RWPE2 (cell line): Measurements from ENCODE around the gene RANBP1.

Experiments used
- ATAC-seq: fragments of 200-7000 bp; cut with Tn5 transposase; 3 replicates; pipeline ENCODE4 v1.9.1; 2021; ENCODE audit warnings: low read depth
- DNase-seq: peaks from one replicate; pipeline ENCODE4 v3.0.0-alpha.2; 2020; ENCODE audit warnings: low spot score
- H3K27ac ChIP-seq: fragments of 450-650 bp; 2 replicates; pipeline ENCODE4 v1.5.1; 2017; ENCODE audit warnings: mild to moderate bottlenecking; ENCODE audit not compliant: poor library complexity, severe bottlenecking
- H3K27me3 ChIP-seq: fragments of 250-450 bp; sonication (Bioruptor Pico); 2 replicates; pipeline ENCODE4 v1.5.1; 2021; ENCODE audit warnings: mild to moderate bottlenecking, moderate library complexity; ENCODE audit not compliant: insufficient read depth, poor library complexity, severe bottlenecking
- H3K36me3 ChIP-seq: fragments of 250-450 bp; sonication (Bioruptor Pico); 2 replicates; pipeline ENCODE4 v1.5.1; 2020; ENCODE audit warnings: low read depth, mild to moderate bottlenecking, moderate library complexity
- H3K4me1 ChIP-seq: fragments of 250-450 bp; sonication (Bioruptor Pico); 2 replicates; pipeline ENCODE4 v1.5.1; 2021; ENCODE audit warnings: mild to moderate bottlenecking, moderate library complexity; ENCODE audit not compliant: insufficient read depth, poor library complexity, severe bottlenecking
- H3K4me3 ChIP-seq: fragments of 250-450 bp; sonication (Bioruptor Pico); 2 replicates; pipeline ENCODE4 v1.5.1; 2021; ENCODE audit warnings: mild to moderate bottlenecking, moderate library complexity; ENCODE audit not compliant: severe bottlenecking
- H3K9me3 ChIP-seq: fragments of 250-450 bp; sonication (Bioruptor Pico); 2 replicates; pipeline ENCODE4 v1.5.1; 2021; ENCODE audit warnings: mild to moderate bottlenecking, moderate library complexity; ENCODE audit not compliant: severe bottlenecking
- CTCF ChIP-seq: fragments of 450-650 bp; IDR thresholded peaks from one replicate; pipeline ENCODE4 v1.5.1; 2017; ENCODE audit warnings: mild to moderate bottlenecking, moderate library complexity; ENCODE audit not compliant: poor library complexity, severe bottlenecking

The RANBP1 gene

GRCh38 chr22:20080776-20081654, 34.9 kb upstream of the RANBP1 start:
- H3K27ac ChIP-seq, result peak overlapping the region; percentile 88
- peak; percentile 28 for ATAC-seq
- TF ChIP-seq CTCF, result no peak
- DNase-seq, result no peak
- peaks cover 4% of the 10 kb centered on the region for H3K9me3 ChIP-seq
- H3K27me3 ChIP-seq, result no peaks in the 10 kb centered on the region
- peak overlapping the region; percentile 100 for H3K4me3 ChIP-seq
- H3K36me3 ChIP-seq, result peaks cover 45% of the 10 kb centered on the region
- H3K4me1 ChIP-seq, result peaks cover 3% of the 10 kb centered on the region

- peaks cover 4% of the 10 kb centered on the region for H3K9me3 ChIP-seq
- DNase-seq, result no peak
- H3K4me1 ChIP-seq, result peaks cover 3% of the 10 kb centered on the region
- no peak for TF ChIP-seq CTCF
- peaks cover 68% of the 10 kb centered on the region for H3K36me3 ChIP-seq
- ATAC-seq, result no peak
- H3K4me3 ChIP-seq, result no peak overlapping the region
- H3K27ac ChIP-seq, result no peak overlapping the region
- no peaks in the 10 kb centered on the region for H3K27me3 ChIP-seq
Measured at GRCh38 chr22:20083157-20083890, 32.6 kb upstream of the RANBP1 start.

GRCh38 chr22:20083891-20084546, 31.9 kb upstream of the RANBP1 start:
- DNase-seq (no peak), ATAC-seq (no peak)
- Histone ChIP-seq H3K27ac (no peak overlapping the region), H3K27me3 (no peaks in the 10 kb centered on the region), H3K4me3 (no peak overlapping the region), H3K9me3 (peaks cover 4% of the 10 kb centered on the region), H3K4me1 (peaks cover 3% of the 10 kb centered on the region), H3K36me3 (peaks cover 75% of the 10 kb centered on the region)
- no peak for TF ChIP-seq CTCF

- Histone ChIP-seq H3K36me3 (peaks cover 83% of the 10 kb centered on the region), H3K4me1 (peaks cover 3% of the 10 kb centered on the region), H3K9me3 (peaks cover 4% of the 10 kb centered on the region), H3K4me3 (no peak overlapping the region), H3K27ac (no peak overlapping the region), H3K27me3 (no peaks in the 10 kb centered on the region)
- ATAC-seq (no peak), DNase-seq (no peak)
- TF ChIP-seq CTCF, result peak; percentile 43
Measured at GRCh38 chr22:20084547-20085413, 31.1 kb upstream of the RANBP1 start.
